CD14-positive monocyte (primary cell): ENCODE data around the gene PRR22. TPM values are rescaled to one million over a fixed set of nuclear protein-coding genes. Genes with fewer than 3 reads are reported as not detected.

Experiments used
- DNase-seq, 3 donors: peaks; one replicate each; pipeline ENCODE4 v3.0.0-alpha.2; 2011 to 2022
- H2AFZ ChIP-seq: 2 replicates; pipeline ENCODE4 v1.6.0; 2012; ENCODE audit warnings: mild to moderate bottlenecking, low read depth, low read length, inconsistent platforms; ENCODE audit not compliant: insufficient read depth, poor library complexity, severe bottlenecking
- H3K27ac ChIP-seq, 2 donors: 1 replicate in 1 of 2; 2 replicates in 1 of 2; pipeline ENCODE4 v1.5.1; 2012 to 2013; ENCODE audit warnings: low read length in 2 of 2, control low read depth in 1 of 2, inconsistent platforms in 1 of 2, low read depth in 1 of 2, mild to moderate bottlenecking in 1 of 2
- H3K27me3 ChIP-seq, 2 donors: one replicate each; pipeline versions ENCODE4 v1.6.0 to v1.6.1; 2011 to 2013; ENCODE audit warnings: low read length in 2 of 2; ENCODE audit not compliant: control insufficient read depth in 2 of 2, insufficient read depth in 2 of 2
- H3K36me3 ChIP-seq, 2 donors: replicated peaks in 1 of 2; 1 replicate in 1 of 2; 2 replicates in 1 of 2; pipeline versions ENCODE4 v1.5.1 to v1.6.1; 2012 to 2013; ENCODE audit warnings: low read length in 2 of 2, control low read depth in 1 of 2, inconsistent platforms in 1 of 2, mild to moderate bottlenecking in 1 of 2; ENCODE audit not compliant: insufficient read depth in 2 of 2, control insufficient read depth in 1 of 2
- H3K4me1 ChIP-seq, 2 donors: 1 replicate in 1 of 2; 2 replicates in 1 of 2; pipeline versions ENCODE4 v1.5.1 to v1.6.1; 2012 to 2013; ENCODE audit warnings: low read length in 2 of 2, control low read depth in 1 of 2, inconsistent platforms in 1 of 2, mild to moderate bottlenecking in 1 of 2, moderate library complexity in 1 of 2; ENCODE audit not compliant: insufficient read depth in 2 of 2, control insufficient read depth in 1 of 2
- H3K4me2 ChIP-seq: replicated peaks from 2 replicates; pipeline ENCODE3; 2012; ENCODE audit warnings: low read length, moderate library complexity, mild to moderate bottlenecking; ENCODE audit not compliant: poor library complexity, severe bottlenecking; ENCODE audit errors: extremely low read depth
- H3K4me3 ChIP-seq, 3 experiments: fragments of 200-600 bp in 1 of 3; sonication (generic) in 1 of 3; replicated peaks in 1 of 3; 1 replicate in 2 of 3; 2 replicates in 1 of 3; pipeline ENCODE4 v1.5.1; 2011 to 2013; ENCODE audit warnings: low read length in 3 of 3, mild to moderate bottlenecking in 3 of 3, control low read depth in 2 of 3, low read depth in 2 of 3, inconsistent platforms in 1 of 3, moderate library complexity in 1 of 3
- H3K79me2 ChIP-seq: 2 replicates; pipeline ENCODE4 v1.6.0; 2012; ENCODE audit warnings: mild to moderate bottlenecking, control low read depth, inconsistent platforms, low read length, moderate library complexity; ENCODE audit not compliant: insufficient read depth
- H3K9ac ChIP-seq: 2 replicates; pipeline ENCODE4 v1.6.0; 2017; ENCODE audit warnings: low read length, mild to moderate bottlenecking; ENCODE audit not compliant: insufficient read depth, poor library complexity, severe bottlenecking
- H3K9me3 ChIP-seq, 2 donors: replicated peaks in 1 of 2; 1 replicate in 1 of 2; 2 replicates in 1 of 2; pipeline versions ENCODE4 v1.5.1 to v1.6.1; 2012 to 2013; ENCODE audit warnings: low read length in 2 of 2, control low read depth in 1 of 2; ENCODE audit not compliant: control insufficient read depth in 1 of 2, insufficient read depth in 1 of 2
- H4K20me1 ChIP-seq: 2 replicates; pipeline ENCODE4 v1.6.0; 2012; ENCODE audit warnings: mild to moderate bottlenecking, low read length, control low read depth, moderate library complexity; ENCODE audit not compliant: insufficient read depth
- H3K27ac Mint-ChIP-seq, 7 donors: one replicate each; pipeline ENCODE4 v1.8.0; 2020; ENCODE audit warnings: mild to moderate bottlenecking in 7 of 7, mixed read lengths in 7 of 7, moderate library complexity in 6 of 7, inconsistent platforms in 2 of 7
- H3K27me3 Mint-ChIP-seq, 3 donors: one replicate each; pipeline ENCODE4 v1.8.0; 2021 to 2022; ENCODE audit warnings: low read depth in 3 of 3, mild to moderate bottlenecking in 3 of 3, mixed read lengths in 3 of 3, moderate library complexity in 3 of 3, inconsistent platforms in 1 of 3
- H3K36me3 Mint-ChIP-seq, 2 donors: one replicate each; pipeline ENCODE4 v1.8.0; 2020; ENCODE audit warnings: mixed read lengths in 2 of 2, inconsistent platforms in 1 of 2, mild to moderate bottlenecking in 1 of 2
- H3K4me1 Mint-ChIP-seq: one replicate; pipeline ENCODE4 v1.8.0; 2020; ENCODE audit warnings: mild to moderate bottlenecking, mixed read lengths
- H3K4me3 Mint-ChIP-seq, 2 donors: one replicate each; pipeline ENCODE4 v1.8.0; 2020; ENCODE audit warnings: mild to moderate bottlenecking in 2 of 2, mixed read lengths in 2 of 2, moderate library complexity in 1 of 2
- H3K9me3 Mint-ChIP-seq, 7 donors: one replicate each; pipeline ENCODE4 v1.8.0; 2020 to 2022; ENCODE audit warnings: mixed read lengths in 7 of 7, mild to moderate bottlenecking in 6 of 7, moderate library complexity in 6 of 7, inconsistent platforms in 2 of 7
- WGBS: methylation state at CpG from one replicate; pipeline ENCODE4 v1.1.5; 2013; ENCODE audit warnings: missing lambda C conversion rate; ENCODE audit not compliant: insufficient coverage; 5-methylcytosine and 5-hydroxymethylcytosine counted together
- intact Hi-C, 2 donors: fragments of 100-400 bp; cut with micrococcal nuclease; formaldehyde crosslinking; loops; one replicate each; pipeline versions ENCODE4 v1.15.0 to v1.15.1; 2023
- polyA plus RNA-seq, 3 donors: library from polyadenylated mRNA; depleted of rRNA in 1 of 3; unstranded in 2 of 3; stranded (reverse) in 1 of 3; fragments of 300-500 nt in 2 of 3; fragments of >200 nt in 1 of 3; fragmentation: Illumina TruSeq in 2 of 3; gene quantifications; 1 replicate in 2 of 3; 2 replicates in 1 of 3; pipeline ENCODE4 v1.2.3, GENCODE V29; 2012 to 2021
- TF ChIP-seq, protein P1 (sequence below): fragments of 200-600 bp; IDR thresholded peaks from one replicate; pipeline ENCODE4 v1.8.0; 2022; ENCODE audit warnings: antibody characterized with exemption, mild to moderate bottlenecking

PRR22 gene
- polyA plus RNA-seq, 3 donors = 0.15 to 1.6 TPM; not detected in 1

DNA sequence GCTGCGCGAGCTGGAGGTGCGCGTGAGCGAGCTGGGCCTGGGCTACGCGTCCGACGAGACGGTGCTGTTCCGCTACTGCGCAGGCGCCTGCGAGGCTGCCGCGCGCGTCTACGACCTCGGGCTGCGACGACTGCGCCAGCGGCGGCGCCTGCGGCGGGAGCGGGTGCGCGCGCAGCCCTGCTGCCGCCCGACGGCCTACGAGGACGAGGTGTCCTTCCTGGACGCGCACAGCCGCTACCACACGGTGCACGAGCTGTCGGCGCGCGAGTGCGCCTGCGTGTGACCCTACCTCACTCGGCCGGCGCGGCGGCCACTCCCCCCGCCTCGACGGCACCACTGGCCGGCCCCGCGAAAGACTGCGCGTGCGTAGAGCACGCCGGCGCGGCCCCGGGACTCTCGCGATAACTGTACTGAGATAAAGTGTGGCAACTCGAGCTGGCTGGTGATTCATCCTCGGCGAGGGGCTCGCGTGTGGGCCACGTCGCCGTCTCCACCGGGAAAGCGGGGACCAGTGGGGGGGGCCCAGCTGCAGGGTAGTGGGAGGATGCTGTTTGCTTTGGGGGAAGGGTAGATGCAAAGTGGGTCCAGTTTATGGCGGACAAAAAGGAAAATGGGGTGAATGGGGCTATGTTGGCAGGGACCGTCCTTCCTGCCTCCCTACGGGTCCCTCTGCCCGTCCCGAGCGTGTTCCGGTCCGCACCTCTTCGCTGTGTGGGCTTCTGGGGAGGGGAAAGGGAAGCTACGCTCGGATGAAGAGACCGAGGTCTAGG lies 43.5 kb upstream of the PRR22 start:
- Histone ChIP-seq H3K9ac (peak overlapping the region; percentile 56), H3K27ac (peak overlapping the region; percentile 58 to 73), H2AFZ (peak overlapping the region; percentile 81), H3K4me2 (peak overlapping the region; percentile 66), H3K4me3 (peak overlapping the region; percentile 21 to 70 (median 41)), H3K79me2 (no peaks in the 10 kb centered on the region), H4K20me1 (no peaks in the 10 kb centered on the region), H3K36me3 (no peaks in the 10 kb centered on the region), H3K4me1 (peaks cover 19 to 26% of the 10 kb centered on the region in 2 donors), H3K27me3 (peaks cover 0 to 19% of the 10 kb centered on the region in 2 donors), H3K9me3 (peaks cover 0 to 5% of the 10 kb centered on the region in 2 donors)
- Mint-ChIP-seq H3K9me3 (peaks cover 2 to 15% (median 9%) of the 10 kb centered on the region in 7 donors), H3K36me3 (no peaks in the 10 kb centered on the region), H3K4me3 (peak overlapping the region; percentile 83 to 87), H3K4me1 (peaks cover 18% of the 10 kb centered on the region), H3K27me3 (peaks cover 13 to 38% (median 23%) of the 10 kb centered on the region in 3 donors), H3K27ac (peak overlapping the region; percentile 65 to 95 (median 87))
- TF ChIP-seq, protein P1, sequence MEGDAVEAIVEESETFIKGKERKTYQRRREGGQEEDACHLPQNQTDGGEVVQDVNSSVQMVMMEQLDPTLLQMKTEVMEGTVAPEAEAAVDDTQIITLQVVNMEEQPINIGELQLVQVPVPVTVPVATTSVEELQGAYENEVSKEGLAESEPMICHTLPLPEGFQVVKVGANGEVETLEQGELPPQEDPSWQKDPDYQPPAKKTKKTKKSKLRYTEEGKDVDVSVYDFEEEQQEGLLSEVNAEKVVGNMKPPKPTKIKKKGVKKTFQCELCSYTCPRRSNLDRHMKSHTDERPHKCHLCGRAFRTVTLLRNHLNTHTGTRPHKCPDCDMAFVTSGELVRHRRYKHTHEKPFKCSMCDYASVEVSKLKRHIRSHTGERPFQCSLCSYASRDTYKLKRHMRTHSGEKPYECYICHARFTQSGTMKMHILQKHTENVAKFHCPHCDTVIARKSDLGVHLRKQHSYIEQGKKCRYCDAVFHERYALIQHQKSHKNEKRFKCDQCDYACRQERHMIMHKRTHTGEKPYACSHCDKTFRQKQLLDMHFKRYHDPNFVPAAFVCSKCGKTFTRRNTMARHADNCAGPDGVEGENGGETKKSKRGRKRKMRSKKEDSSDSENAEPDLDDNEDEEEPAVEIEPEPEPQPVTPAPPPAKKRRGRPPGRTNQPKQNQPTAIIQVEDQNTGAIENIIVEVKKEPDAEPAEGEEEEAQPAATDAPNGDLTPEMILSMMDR = no peak
- intact Hi-C loops = no loop called here
- DNase-seq = peak; percentile 83 to 90 (median 85)
- under 1% methylated on average over 91 of the region's 91 CpGs for WGBS

DNA sequence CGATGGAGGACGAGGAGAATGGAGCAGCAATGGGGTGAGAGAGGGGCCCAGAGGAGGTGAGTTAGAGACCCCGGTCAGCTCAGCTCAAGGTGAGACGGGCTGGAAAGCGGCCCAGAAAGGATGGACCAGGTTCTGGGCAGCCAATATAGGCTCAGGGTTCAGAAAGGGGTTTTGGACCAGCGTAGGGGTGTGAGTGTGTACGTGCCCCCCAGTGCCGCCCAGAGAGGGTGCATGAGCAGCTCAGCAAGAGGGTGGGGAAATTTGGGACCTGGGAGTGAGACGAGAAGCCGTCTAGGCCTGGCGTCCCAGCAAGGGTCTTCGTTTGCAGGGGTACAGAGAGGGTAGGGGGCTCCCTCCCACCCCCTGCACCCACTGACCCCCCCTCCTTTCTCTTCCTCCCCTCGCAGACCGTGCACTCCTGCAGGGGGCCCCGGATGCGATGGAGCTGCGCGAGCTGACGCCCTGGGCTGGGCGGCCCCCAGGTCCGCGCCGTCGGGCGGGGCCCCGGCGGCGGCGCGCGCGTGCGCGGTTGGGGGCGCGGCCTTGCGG lies 42.9 kb upstream of the PRR22 start:
- peaks cover 19 to 26% of the 10 kb centered on the region in 2 donors for H3K4me1 ChIP-seq
- peaks cover 0 to 5% of the 10 kb centered on the region in 2 donors for H3K9me3 ChIP-seq
- H3K27me3 ChIP-seq = peaks cover 0 to 19% of the 10 kb centered on the region in 2 donors
- TF ChIP-seq, protein P1 = no peak
- H3K36me3 ChIP-seq = no peaks in the 10 kb centered on the region
- intact Hi-C loops = no loop called here
- no peaks in the 10 kb centered on the region for H4K20me1 ChIP-seq
- Mint-ChIP-seq H3K4me1 (peaks cover 18% of the 10 kb centered on the region), H3K27ac (peak overlapping the region in 3 of 7 donors; percentile 36 to 84 (median 82)), H3K9me3 (peaks cover 2 to 15% (median 9%) of the 10 kb centered on the region in 7 donors), H3K36me3 (no peaks in the 10 kb centered on the region), H3K4me3 (peak overlapping the region; percentile 78), H3K27me3 (peaks cover 15 to 39% (median 23%) of the 10 kb centered on the region in 3 donors)
- peak overlapping the region; percentile 66 for H3K4me2 ChIP-seq
- H2AFZ ChIP-seq = peak overlapping the region; percentile 81
- WGBS = 14% methylated on average over 31 of the region's 37 CpGs
- H3K79me2 ChIP-seq = no peaks in the 10 kb centered on the region
- peak overlapping the region in 1 of 3 experiments; percentile 70 for H3K4me3 ChIP-seq
- no peak for DNase-seq
- H3K9ac ChIP-seq = no peak overlapping the region
- H3K27ac ChIP-seq = no peak overlapping the region
